Endodermal cell (in vitro differentiated cells): Measurements from ENCODE around the gene ALDH3B1. TPM values are rescaled to one million over a fixed set of nuclear protein-coding genes. Genes with fewer than 3 reads are reported as not detected.

Experiments used
- DNase-seq: peaks from one replicate; pipeline ENCODE4 v3.0.0-alpha.2; 2017
- H3K27ac ChIP-seq: 2 replicates; pipeline ENCODE4 v1.5.1; 2013; ENCODE audit warnings: mild to moderate bottlenecking, low read depth, low read length, moderate library complexity
- H3K27me3 ChIP-seq: 2 replicates; pipeline ENCODE4 v1.6.1; 2013; ENCODE audit warnings: mild to moderate bottlenecking, low read length, moderate library complexity; ENCODE audit not compliant: insufficient read depth, control insufficient read depth, poor library complexity, severe bottlenecking
- H3K36me3 ChIP-seq: 2 replicates; pipeline ENCODE4 v1.7.0; 2013; ENCODE audit warnings: mild to moderate bottlenecking, low read length, moderate library complexity; ENCODE audit not compliant: control insufficient read depth, insufficient read depth
- H3K4me1 ChIP-seq: one replicate; pipeline ENCODE4 v1.7.0; 2013; ENCODE audit warnings: low read length; ENCODE audit not compliant: control insufficient read depth, insufficient read depth
- H3K4me3 ChIP-seq: 2 replicates; pipeline ENCODE4 v1.5.1; 2013; ENCODE audit warnings: mild to moderate bottlenecking, low read length, moderate library complexity
- H3K9ac ChIP-seq: 2 replicates; pipeline ENCODE4 v1.6.1; 2013; ENCODE audit warnings: mild to moderate bottlenecking, low read length, moderate library complexity; ENCODE audit not compliant: poor library complexity, severe bottlenecking; ENCODE audit errors: extremely low read depth
- H3K9me3 ChIP-seq: 2 replicates; pipeline ENCODE4 v1.6.1; 2013; ENCODE audit warnings: mild to moderate bottlenecking, low read length, moderate library complexity; ENCODE audit not compliant: control insufficient read depth
- H3K27ac Mint-ChIP-seq: 2 replicates; pipeline ENCODE4 v1.8.0; 2020; ENCODE audit warnings: mixed read lengths
- H3K27me3 Mint-ChIP-seq: 2 replicates; pipeline ENCODE4 v1.8.0; 2021; ENCODE audit warnings: mild to moderate bottlenecking, mixed read lengths; ENCODE audit not compliant: insufficient read depth
- H3K36me3 Mint-ChIP-seq: 2 replicates; pipeline ENCODE4 v1.8.0; 2020; ENCODE audit warnings: low read depth, mixed read lengths
- H3K4me1 Mint-ChIP-seq: 2 replicates; pipeline ENCODE4 v1.8.0; 2020; ENCODE audit warnings: mixed read lengths
- H3K4me3 Mint-ChIP-seq: 2 replicates; pipeline ENCODE4 v1.8.0; 2020; ENCODE audit warnings: mild to moderate bottlenecking, moderate library complexity, mixed read lengths
- H3K9me3 Mint-ChIP-seq: 2 replicates; pipeline ENCODE4 v1.8.0; 2020; ENCODE audit warnings: mild to moderate bottlenecking, mixed read lengths
- CTCF ChIP-seq: fragments of 200-600 bp; sonication (generic); conservative IDR thresholded peaks from 2 replicates; pipeline ENCODE4 v1.5.0; 2021; ENCODE audit warnings: antibody characterized with exemption, mild to moderate bottlenecking
- WGBS, 2 experiments: methylation state at CpG; one replicate each; pipeline versions ENCODE4 v1.1.5 to v1.1.7; 2013; ENCODE audit warnings: missing lambda C conversion rate in 2 of 2, mixed read lengths in 1 of 2; ENCODE audit not compliant: insufficient coverage in 1 of 2, insufficient read length in 1 of 2; 5-methylcytosine and 5-hydroxymethylcytosine counted together
- total RNA-seq, 2 donors: library from RNA; stranded (reverse); fragmentation: NEBNext Ultra II Directional in 1 of 2; extraction: Animal tissue kit (Norgen Biotek cat#: 25700) in 1 of 2; gene quantifications; 2 replicates in 1 of 2; 3 replicates in 1 of 2; pipeline ENCODE4 v1.2.1, GENCODE V29; 2021

Gene ALDH3B1
- total RNA-seq, 2 donors from 2014 or later: 0.11 TPM; not detected in 1

DNA sequence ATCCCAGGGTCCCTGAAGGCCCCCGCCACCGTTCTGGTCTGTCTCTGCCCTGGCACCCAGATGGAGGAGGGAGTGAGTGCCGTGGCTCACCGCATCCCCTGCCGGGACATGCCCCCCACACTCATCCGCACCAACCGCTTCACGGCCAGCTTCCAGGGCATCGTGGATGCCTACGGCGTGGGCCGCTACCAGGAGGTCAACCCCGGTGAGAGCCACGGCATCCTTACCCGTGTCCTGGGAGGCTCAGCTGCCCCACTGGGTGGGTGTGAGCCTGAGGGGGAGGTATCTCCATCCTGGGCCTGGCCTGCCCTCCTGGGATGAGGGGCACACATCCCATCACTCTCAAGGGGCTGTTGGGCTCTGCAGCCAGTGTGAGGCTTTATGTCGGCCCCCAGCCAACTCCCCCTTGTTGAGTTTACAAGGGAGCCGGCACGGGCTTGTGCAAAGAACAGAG, 34.8 kb downstream of the ALDH3B1 start:
- TF ChIP-seq CTCF: no peak
- Mint-ChIP-seq H3K27ac (no peak overlapping the region), H3K27me3 (no peaks in the 10 kb centered on the region), H3K4me3 (no peak overlapping the region), H3K36me3 (peaks cover 2% of the 10 kb centered on the region), H3K4me1 (peaks cover under 1% of the 10 kb centered on the region), H3K9me3 (no peaks in the 10 kb centered on the region)
- Histone ChIP-seq H3K27me3 (no peaks in the 10 kb centered on the region), H3K9me3 (no peaks in the 10 kb centered on the region), H3K4me1 (peaks cover under 1% of the 10 kb centered on the region), H3K4me3 (no peak overlapping the region), H3K9ac (no peak overlapping the region), H3K36me3 (no peaks in the 10 kb centered on the region), H3K27ac (no peak overlapping the region)
- no peak for DNase-seq
- 98% methylated on average over 9 to 18 of the region's 18 CpGs for WGBS, 2 experiments

DNA sequence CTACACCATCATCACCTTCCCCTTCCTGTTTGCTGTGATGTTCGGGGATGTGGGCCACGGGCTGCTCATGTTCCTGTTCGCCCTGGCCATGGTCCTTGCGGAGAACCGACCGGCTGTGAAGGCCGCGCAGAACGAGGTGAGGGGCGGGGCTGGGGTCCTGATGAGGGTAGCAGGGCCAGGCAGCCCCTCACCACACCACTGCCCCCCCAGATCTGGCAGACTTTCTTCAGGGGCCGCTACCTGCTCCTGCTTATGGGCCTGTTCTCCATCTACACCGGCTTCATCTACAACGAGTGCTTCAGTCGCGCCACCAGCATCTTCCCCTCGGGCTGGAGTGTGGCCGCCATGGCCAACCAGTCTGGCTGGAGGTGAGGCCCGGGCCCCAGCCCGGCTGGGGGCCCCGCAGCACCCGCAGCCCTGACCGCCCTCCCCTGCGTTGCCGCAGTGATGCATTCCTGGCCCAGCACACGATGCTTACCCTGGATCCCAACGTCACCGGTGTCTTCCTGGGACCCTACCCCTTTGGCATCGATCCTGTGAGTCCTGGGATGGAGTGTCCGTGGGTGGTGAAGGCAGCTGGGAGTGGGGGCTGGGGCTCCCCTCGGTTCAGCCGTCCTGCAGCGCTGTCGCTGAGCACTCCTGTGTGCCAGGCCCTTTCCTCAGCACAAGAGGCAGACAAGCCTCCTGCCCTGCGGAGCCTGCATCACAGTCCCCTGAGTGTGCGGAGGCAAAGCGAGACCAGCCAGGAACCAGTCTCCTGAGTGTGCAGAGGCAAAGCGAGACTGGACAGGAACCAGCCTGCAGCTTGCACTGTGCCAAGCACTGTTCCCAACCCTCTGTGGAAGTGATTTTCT, 37.5 kb downstream of the ALDH3B1 start:
- Histone ChIP-seq H3K4me3 (no peak overlapping the region), H3K27me3 (no peaks in the 10 kb centered on the region), H3K9ac (no peak overlapping the region), H3K27ac (no peak overlapping the region), H3K9me3 (no peaks in the 10 kb centered on the region), H3K36me3 (no peaks in the 10 kb centered on the region), H3K4me1 (no peaks in the 10 kb centered on the region)
- Mint-ChIP-seq H3K27me3 (no peaks in the 10 kb centered on the region), H3K36me3 (peaks cover 7% of the 10 kb centered on the region), H3K27ac (no peak overlapping the region), H3K4me1 (peaks cover 6% of the 10 kb centered on the region), H3K9me3 (no peaks in the 10 kb centered on the region), H3K4me3 (no peak overlapping the region)
- no peak for DNase-seq
- no peak for TF ChIP-seq CTCF
- WGBS, 2 experiments: 93 to 96% methylated on average over 20 to 37 of the region's 37 CpGs

DNA sequence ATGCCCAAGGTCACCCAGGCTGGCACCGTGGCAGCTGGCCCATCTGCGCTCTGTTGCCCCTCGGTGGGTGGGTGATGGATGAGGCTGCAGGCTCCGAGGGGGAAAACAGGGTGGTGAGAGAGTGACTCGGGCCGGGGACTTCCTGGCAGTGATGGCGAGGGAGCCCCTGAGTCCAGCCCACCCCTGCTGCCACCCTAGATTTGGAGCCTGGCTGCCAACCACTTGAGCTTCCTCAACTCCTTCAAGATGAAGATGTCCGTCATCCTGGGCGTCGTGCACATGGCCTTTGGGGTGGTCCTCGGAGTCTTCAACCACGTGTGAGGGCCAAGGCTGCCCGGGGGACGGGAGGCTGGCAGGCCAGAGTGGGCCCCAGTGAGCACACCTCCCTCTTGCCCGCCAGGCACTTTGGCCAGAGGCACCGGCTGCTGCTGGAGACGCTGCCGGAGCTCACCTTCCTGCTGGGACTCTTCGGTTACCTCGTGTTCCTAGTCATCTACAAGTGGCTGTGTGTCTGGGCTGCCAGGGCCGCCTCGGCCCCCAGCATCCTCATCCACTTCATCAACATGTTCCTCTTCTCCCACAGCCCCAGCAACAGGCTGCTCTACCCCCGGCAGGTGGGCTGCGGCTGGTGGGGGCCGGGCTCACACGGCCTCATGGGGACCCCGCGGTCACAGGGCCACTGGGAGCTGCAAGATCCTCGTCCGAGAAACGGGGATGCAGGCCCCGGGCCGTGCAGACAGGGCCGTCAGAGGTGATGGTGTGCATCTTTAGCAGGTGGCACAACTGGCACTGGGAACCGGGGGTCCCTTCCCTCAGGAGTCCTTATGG, 38.8 kb downstream of the ALDH3B1 start:
- Mint-ChIP-seq H3K27ac (no peak overlapping the region), H3K4me1 (peaks cover 6% of the 10 kb centered on the region), H3K36me3 (peaks cover 7% of the 10 kb centered on the region), H3K9me3 (no peaks in the 10 kb centered on the region), H3K4me3 (no peak overlapping the region), H3K27me3 (no peaks in the 10 kb centered on the region)
- no peak overlapping the region for H3K27ac ChIP-seq
- 89 to 92% methylated on average over 18 to 35 of the region's 35 CpGs for WGBS, 2 experiments
- H3K9me3 ChIP-seq: no peaks in the 10 kb centered on the region
- H3K9ac ChIP-seq: no peak overlapping the region
- H3K27me3 ChIP-seq: no peaks in the 10 kb centered on the region
- H3K4me3 ChIP-seq: no peak overlapping the region
- DNase-seq: peak; percentile 39
- no peaks in the 10 kb centered on the region for H3K4me1 ChIP-seq
- no peak for TF ChIP-seq CTCF
- no peaks in the 10 kb centered on the region for H3K36me3 ChIP-seq
